Epithelial cell of esophagus (primary cell): ENCODE results near the gene CHEK1.
A peak's percentile ranks its signal among the peaks of the same experiment; 100 is the strongest.

ENCODE experiments used
- DNase-seq: peaks from one replicate; pipeline ENCODE4 v3.0.0; 2010; ENCODE audit warnings: low read depth
- H3K4me3 ChIP-seq: 2 replicates; pipeline ENCODE4 v1.5.1; 2011; ENCODE audit warnings: mild to moderate bottlenecking, low read length, control low read depth
- CTCF ChIP-seq: IDR thresholded peaks from 2 replicates; pipeline ENCODE4 v1.5.1; 2011; ENCODE audit warnings: low read depth, mild to moderate bottlenecking, low read length, control low read depth, inconsistent platforms; ENCODE audit not compliant: insufficient read depth; ENCODE audit errors: missing control alignments

The CHEK1 gene

GRCh38 chr11:125688632-125689031 lies 63.7 kb downstream of the CHEK1 start:
- no peak for DNase-seq
- H3K4me3 ChIP-seq: no peak overlapping the region
- TF ChIP-seq CTCF: no peak

GRCh38 chr11:125689274-125689859 lies 64.4 kb downstream of the CHEK1 start:
- no peak overlapping the region for H3K4me3 ChIP-seq
- no peak for TF ChIP-seq CTCF
- DNase-seq: peak; percentile 27

GRCh38 chr11:125690006-125690405 lies 65.0 kb downstream of the CHEK1 start:
- DNase-seq: no peak
- no peak for TF ChIP-seq CTCF
- no peak overlapping the region for H3K4me3 ChIP-seq

- no peak for TF ChIP-seq CTCF
- DNase-seq: no peak
- H3K4me3 ChIP-seq: no peak overlapping the region
Observed at GRCh38 chr11:125692887-125693286, 67.9 kb downstream of the CHEK1 start.

- H3K4me3 ChIP-seq: no peak overlapping the region
- TF ChIP-seq CTCF: no peak
- DNase-seq: no peak
Observed at GRCh38 chr11:125694951-125695350, 70.0 kb downstream of the CHEK1 start.

- TF ChIP-seq CTCF: no peak
- no peak for DNase-seq
- H3K4me3 ChIP-seq: no peak overlapping the region
Observed at GRCh38 chr11:125701018-125701610, 76.2 kb downstream of the CHEK1 start.
